HG03280 (cell line): Measurements from ENCODE around the gene PLCG2.
A peak's percentile ranks its signal among the peaks of the same experiment; 100 is the strongest.
"Not testable (repeated sequence)": the region's sequence is repeated elsewhere in the genome, so short reads cannot be mapped to it uniquely, and the experiment has no call there.

Experiments
- ATAC-seq: cut with Tn5 transposase; IDR thresholded peaks from one replicate; pipeline ENCODE4 v1.9.1; 2021; ENCODE audit warnings: mild to moderate bottlenecking, moderate library complexity; ENCODE audit not compliant: unreplicated experiment

Gene PLCG2

DNA sequence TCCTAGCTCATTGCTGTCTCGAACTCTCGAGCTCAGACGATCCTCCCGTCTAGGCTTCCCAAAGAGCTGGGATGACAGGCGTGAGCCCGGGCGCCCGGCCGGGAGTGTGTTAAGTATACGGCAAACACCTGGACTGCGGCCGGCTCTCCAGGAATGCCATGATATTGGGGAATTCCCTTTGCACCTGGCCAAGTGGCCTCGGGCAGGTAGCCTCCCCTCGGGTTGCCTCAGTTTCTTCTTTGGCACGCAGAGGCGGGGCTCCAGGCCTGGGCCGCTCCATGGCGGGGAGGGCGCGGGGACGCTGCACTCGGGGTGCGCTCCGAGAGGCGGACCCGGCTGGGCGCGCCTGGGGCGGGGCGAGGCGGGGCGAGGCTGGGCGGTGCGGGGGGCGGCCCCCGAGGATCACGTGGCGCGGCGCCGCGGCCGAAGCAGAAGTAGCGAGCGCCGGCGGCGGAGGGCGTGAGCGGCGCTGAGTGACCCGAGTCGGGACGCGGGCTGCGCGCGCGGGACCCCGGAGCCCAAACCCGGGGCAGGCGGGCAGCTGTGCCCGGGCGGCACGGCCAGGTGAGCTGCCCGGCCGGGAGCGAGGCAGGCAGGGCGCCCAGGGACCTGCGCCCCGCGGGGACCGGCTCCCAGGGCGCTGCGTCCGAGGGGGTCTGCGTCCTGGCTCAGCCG is at the start of gene PLCG2:
Gene PLCG2, plus strand, starts transcription at position 431 of the 675 bp plus-strand sequence. CDS start 6,699 bp downstream, outside the sequence.
- peak; percentile 91 for ATAC-seq

DNA sequence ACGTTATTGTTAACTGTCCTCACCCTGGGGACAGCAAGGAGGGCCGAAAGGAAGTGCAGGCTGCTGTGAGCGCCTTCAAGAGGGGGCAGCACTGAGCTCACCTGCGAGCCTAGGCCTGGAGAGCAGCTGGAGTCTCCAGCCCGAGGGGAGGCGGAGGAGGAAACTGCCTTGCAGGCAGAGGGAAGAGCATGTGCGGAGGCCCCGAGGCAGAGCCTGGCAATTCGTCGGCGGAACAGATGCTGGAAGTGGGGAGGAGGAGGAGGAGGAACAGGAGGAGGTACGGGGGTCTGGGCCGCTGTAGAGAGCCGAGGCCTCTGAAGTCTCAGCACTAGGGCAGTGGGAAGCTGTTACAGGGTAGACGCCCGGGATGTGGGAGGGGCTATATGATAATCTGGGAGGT is 49.6 kb upstream of the PLCG2 start:
- no peak for ATAC-seq

DNA sequence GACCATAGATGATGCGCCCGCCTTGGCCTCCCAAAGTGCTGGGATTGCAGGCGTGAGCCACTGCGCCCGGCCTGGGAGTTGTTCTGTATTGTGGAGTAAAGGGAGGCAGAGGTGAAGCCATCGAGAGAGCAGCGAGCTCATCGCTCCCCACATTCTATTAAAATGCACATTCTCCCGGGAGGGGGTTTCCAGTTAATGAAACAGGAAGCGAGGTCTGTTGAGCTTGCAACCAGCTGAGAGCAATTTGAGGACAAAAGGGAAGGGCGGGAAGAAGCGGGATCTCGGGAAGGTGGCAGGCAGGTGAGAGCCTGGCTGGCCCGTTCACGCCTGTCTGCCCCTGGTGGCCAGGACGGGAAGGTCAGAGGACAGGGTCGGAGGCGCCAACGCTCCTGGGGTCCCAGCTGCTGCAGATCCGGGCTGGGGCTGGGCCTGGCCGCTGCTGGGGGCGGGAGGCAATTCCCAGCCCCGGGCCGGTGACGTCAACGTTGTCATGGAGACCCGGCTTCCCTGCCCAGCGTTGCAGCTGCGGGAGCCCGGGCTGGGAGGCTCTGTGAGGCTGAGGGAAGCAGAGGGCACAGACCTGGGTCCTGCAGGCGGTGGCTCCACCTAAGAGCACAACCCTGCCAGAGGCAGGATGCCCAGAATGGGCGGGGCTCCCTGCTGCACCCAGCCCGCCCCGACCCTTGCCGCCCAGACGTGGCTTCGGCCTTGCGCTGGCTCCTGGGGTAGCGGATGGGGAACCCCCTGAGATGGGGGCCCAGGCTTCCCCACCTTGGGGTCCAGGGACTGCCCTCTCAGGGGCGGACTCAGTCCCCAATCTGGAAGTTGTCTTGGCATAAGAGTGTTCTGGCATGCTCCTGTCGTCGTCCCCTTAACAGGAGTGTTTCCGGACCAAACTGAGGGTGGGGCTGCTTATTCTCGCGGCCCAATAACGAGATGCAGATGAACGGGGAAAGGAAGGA is 48.7 kb upstream of the PLCG2 start:
- ATAC-seq, result peak; percentile 70

DNA sequence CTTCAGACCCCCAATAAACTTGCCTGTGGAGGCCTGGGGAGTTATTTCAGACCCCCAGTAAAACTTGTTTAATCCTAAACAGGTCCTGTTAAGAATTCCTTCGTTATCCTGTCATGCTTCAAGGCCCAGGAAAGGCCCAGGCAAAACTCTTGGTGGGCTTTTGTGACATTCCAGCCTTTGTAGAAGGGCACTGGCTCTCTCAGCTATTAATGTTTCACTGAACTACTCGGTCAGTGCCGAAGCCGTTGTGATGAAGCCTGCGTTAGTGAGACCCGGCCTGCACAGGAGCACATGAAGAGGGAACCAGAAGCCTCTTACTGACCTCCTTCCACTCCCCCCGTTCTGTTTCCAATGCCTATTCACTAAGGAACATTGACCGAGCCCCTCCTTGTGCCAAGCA is 47.4 kb upstream of the PLCG2 start:
- no peak for ATAC-seq

DNA sequence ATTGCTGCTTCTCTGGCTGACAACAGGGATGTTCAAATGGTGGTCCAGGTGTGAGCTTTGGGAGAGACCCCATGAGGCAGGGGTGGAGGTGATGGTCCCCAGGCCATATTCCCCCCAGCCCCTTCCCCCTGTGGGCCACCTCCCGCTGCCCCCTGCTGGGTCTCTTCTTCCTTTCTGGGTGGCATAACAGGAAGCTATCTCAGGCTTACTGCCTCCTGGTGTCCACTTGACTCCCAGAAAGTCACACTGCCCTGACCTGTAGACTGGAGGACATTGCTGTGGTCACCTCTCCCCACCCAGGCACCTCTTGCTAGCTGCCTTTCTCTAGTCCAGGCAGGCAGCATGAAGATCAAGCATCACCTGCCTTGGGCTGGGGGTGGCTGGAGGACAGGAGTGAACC is 46.4 kb upstream of the PLCG2 start:
- no peak for ATAC-seq

DNA sequence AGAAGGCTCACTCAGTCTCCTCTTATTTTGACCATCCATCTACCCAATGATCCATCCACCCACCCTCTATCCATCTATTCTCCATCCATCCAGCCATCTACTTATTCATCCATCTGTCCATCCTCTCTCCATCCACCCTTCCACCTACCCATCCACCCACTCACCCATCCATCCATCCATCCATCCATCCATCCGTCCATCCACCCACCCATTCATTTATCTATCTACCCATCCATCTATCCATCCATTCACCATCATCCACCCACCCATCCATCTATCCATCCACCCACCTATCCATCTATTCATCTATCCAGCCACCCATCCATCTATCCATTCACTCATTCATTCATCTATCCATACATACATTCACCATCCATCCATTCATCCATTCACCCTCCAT is 45.8 kb upstream of the PLCG2 start:
- ATAC-seq, result no peak

DNA sequence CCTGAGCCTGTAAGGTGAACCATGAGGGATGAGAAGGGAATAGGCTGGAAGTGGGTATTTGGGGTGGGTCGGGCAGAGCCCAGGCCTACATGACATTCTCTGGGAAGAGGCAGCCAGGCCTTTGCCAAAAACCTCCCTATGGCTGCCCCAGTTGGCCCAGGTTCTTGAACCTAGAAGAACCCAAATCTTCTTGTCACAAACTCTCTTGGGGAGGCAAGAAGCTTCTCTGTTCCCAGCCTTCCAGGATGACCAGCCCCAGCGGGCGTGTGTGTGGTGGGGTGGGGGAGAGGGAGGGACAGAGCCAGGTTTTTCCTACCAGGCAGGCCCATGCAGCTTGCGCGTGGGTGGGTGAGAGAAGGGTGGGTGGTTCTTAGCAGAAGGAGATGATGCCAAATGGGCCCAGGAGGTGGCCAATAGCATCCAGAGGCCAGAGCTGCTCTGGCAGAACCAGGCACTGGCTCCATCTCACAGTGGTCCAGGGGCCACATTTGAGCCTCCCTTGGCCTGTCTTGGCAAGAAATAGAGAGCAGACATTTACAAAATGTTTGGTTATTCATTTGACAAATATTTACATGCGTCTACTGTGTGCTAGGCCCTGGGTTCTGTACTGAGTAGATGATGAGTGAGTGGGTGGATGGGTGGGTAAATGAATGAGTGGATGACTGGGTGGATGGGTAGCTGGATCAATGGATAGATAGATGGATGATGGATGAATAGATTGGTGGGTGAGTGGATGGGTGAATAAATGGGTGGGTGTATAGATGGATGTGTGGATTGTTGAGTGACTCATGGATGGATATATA is 44.3 kb upstream of the PLCG2 start:
- ATAC-seq, result no peak

DNA sequence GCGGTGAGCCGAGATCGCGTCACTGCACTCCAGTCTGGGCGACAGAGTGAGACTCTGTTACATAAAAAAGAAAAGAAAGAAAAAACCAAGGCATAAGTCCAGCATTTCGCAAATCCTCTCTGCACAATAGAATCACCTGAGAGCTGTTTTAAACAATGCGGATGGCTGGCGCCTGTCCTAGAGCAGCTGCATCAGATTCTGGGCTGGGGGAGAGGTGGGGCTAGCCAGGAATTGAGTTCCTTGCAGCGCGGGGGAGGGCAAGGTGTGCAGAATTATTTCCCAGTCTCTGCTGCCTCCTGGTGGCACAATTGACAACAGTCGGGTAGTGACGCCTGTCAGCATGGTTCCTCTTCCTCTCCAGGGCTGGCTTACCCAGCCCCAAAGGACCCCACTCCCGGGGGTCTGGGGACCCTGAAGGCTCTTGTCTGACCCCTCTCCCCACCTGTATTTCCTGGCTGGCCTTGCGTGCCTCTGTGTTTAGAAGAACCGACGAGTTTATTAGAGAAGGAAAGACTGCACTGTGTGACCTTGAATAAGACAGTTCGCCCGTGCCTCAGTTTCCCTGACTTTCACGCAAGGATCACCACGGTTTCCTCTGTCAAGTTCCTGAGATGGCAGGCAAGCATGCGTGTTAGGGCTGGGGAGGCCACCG is 41.1 kb upstream of the PLCG2 start:
- peak; percentile 58 for ATAC-seq

DNA sequence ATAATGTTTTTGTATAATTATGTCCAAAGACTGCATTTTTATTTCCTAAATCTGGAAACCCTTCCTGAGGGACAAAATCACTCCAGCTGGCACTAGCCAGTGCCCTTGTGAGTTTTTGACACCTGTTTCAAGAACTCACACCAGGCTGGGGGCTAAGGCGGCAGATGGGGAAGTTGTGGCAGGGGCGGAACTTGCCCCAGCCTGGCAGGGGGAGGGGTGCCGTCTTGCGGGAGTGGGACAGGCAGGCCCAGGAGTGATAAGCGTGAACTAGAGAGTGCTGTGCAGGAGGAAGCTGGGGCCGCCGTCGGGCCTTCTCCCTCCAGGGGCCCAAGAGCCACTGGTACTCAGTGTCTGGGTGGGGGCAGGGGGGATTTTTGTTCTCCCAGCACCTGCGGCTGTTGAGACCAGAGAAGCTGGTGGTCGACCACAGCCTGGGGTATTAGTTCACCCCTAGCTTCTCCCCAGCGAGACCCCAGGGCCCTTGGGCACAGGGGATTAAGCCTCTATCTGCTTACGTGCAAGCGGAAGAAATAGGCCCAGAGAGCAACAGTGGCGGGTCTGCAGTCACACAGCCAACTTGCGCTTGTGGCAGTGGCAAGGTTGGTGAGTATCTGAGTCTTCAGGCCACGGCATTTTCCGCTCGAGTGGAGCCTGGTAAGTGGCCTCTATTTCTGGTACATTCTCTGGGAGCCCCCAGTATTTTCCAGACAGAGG is 40.2 kb upstream of the PLCG2 start:
- ATAC-seq, result peak; percentile 28

DNA sequence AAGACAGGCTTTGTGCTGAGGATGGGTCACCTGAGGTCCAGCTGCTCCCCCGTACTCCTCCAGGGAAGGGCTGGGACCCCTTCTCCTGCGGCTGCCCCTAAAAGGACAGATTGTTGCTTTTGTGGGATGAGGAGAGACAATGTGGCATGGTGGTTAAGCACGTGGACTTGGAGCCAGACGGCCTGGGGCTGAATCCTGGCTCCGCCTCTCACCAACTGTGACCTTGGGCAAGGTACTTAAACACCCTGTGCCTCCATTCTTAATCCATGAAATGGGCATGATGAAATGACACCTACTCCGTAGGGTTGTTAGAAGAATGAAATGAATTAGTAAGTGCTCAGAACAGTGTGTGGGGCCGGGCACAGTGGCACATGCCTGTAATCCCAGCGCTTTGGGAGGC is 39.6 kb upstream of the PLCG2 start:
- no peak for ATAC-seq

DNA sequence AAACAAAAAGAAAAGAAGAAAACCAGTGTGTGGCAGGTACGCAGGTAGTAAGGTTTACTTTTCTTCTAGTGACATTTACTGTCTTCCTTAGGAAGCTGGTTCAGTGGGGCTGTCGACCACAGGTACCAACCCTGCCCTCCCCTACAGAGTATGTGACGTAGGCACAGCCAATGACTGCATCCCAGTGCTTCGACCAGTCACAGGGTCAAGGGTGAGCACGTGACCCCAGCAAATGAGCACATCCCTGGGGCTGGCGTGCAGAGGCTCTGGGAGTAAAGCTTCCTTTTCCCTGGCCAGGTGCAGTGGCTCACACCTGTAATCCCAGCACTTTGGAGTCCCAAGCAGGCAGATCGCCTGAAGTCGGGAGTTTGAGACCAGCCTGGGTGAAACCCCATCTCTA is 38.9 kb upstream of the PLCG2 start:
- peak; percentile 73 for ATAC-seq

DNA sequence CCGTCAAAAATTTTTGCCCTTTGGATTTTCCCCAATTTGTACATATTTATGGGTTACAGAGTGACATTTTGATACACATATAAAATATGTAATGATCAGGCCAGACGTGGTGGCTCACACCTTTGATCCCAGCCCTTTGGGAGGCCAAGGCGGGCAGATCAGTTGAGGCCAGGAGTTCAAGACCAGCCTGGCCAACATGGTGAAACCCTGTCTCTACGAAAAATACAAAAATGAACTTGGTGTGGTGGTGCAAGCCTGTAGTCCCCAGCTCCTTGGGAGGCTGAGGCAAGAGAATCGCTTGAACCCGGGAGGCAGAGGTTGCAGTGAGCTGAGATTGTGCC is 37.7 kb upstream of the PLCG2 start:
- not testable (repeated sequence) for ATAC-seq

DNA sequence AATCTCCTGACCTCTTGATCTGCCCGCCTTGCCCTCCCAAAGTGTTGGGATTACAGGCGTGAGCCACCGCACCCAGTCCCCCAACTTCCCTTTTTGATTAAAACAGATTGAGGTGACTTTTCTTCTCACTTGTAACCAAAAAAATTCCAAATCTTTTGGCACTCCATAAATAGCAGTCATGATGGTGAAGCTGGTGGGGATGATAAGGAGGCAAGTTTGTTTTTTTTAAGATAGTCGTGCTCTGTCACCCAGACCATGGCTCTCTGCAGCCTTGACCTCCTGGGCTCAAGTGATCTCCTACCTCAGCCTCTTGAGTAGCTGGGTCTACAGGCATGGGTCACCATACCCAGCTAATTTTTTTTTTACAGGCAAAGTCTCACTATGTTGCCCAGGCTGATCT is 34.7 kb upstream of the PLCG2 start:
- no peak for ATAC-seq

DNA sequence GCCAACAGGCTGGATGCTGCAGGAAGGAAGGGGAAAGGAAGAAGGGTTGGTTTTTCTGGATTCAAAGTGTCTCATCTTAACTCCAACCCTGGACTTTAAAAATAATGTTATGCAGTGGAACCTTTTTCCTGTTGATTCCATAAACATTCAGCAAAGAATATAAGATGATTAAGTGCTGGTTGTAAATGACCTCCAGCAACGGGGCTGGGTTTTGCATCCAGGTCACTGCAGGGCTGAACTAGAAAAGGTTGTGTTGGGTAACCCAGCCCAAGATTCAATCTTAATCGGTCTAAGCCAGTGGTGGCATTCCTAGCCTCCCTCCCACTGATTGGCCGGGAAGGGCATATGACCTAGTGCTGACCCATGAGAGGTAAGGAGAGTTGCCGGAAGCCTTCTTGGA is 34.2 kb upstream of the PLCG2 start:
- ATAC-seq, result no peak

DNA sequence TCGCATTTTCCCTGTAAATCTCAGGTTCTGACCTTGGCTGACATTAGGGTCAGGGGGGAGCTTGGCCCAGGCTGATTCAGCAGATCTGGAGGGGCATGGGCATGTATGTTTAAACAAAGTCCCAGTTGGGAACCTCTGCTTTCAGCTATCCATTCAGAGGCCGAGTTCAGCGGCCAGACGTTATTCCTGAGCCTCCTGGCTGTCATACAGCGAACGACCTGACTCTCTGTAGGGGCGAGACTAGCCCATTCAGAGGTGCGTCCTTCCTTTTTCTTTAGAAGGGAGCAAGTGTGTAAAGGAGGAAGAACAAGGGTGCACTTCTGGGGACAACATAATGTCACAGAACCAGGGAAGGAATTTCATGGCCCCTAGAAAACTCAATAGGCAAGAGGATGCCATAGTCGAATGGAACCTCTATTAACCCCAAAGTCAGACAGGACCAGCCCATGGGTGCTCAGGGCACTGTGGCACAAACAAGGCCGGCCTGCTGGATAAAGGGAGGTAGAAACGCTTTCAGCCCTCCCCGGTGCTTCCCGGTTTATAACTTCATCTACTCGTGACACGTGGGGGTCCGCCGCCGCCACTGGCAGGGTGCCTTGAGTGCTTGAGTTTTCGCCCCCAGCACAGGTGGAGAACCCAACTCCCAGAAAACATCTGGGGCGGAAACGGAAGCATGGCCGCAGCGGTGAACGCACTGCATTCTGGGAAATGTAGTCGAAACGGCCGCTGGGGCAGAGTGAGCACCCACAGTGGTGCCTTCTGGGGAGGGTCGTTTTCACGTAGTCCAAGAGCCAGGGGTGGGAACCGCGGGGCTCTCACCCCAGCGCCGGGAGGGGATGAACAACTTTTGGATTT is 33.2 kb upstream of the PLCG2 start:
- ATAC-seq, result peak; percentile 79

DNA sequence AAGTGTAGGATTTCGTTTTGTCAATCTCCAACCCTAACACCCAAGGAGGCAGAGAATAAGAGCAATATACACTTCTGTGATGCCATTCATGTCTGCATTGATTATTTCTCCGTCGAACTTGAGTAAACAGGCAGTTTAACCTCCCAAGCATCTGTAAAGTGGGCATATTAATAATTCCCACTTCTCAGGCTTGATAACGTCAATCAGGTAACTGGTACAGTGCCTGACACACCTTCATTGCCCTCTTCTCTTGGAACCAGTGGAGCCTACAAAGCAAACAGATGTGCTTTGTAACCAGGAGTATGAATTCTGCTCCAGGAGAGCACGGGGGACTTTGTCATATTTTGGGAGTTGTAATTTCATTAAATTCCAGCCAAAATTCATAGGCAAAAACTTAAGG is 32.5 kb upstream of the PLCG2 start:
- no peak for ATAC-seq

DNA sequence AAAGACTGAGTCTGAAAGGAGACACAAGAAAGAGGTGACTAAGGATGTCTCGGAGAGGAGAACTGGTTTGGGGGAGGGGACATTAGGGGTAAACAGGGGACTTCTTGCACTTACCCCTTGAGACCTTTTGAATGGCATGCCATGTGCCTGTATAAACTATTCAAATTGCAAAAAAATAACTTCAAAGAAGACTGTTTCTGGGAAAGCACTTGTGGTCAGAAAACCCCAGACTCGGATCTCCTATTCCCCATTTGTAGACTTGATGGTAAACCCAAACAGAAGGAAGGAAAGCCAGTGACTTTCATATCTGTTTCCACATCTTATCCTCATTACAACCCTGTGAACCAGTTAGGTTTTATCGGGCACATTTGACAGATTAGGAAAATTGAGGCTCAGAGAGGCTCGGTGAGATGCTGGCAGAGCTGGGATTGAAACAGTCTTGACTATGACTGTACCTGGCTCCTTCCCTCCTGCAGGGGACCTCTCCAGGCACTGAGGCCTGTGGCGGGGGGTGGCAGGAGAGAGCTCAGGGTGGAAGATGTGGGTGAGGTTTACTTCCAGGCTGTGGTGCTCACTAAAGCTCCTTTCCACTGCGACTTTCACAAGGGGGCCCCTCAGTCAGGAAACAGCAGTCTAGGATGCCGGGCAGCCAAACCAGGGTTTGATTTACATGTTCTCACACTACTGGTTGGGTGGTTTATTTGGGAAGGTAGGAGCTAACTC is 30.5 kb upstream of the PLCG2 start:
- no peak for ATAC-seq

DNA sequence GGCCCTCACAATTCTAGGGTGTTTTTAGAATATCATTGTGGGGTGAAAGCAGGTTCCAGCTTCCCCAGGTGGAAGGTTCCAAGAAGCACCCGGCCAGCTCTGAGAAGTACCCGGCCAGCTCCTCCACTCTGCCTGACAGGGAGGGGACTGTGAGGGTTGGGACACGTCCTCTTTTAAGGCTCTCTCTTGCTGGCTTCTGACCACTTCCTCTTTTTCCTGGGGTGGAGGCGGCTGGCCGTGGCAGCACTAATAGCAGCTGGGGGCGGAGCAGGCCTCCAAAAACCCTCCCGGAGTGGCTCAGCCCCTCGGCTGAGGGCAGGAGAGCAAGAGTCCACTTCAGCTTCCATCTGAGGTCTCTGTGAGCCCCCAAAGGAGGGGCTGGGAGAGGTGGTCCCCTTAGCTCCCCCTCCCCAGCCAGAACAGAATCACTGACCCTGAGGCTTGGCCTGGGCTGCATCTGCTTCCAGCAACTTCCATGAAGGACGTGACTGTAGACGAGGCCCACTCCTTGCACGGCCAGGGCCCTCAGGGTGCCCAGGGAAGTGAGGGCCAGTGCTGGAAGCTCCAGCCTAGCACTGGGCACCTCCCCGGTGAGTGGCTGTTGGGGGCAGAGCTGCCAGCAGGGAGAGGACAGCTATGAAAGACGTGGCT is 26.7 kb upstream of the PLCG2 start:
- peak; percentile 93 for ATAC-seq
